Activated CD4-positive, alpha-beta T cell treated with anti-CD3 and anti-CD28 coated beads, Interleukin-2, amount 10 ng/mL, durations not matched to agents 7 days and 5 days (primary cell): ENCODE results near the gene EXOSC3. TPM values are rescaled to one million over a fixed set of nuclear protein-coding genes. Genes with fewer than 3 reads are reported as not detected.
"Not testable (repeated sequence)": the region's sequence is repeated elsewhere in the genome, so short reads cannot be mapped to it uniquely, and the experiment has no call there.

Experiments used
- CTCF ChIA-PET: fragments of 350-600 bp; sonication (Branson Sonifier 250); formaldehyde crosslinking; loops from one replicate; lab custom pipeline; 2021; ENCODE audit warnings: antibody characterized with exemption; lab: Charles Lee
- POLR2A ChIA-PET: fragments of 350-600 bp; sonication (Branson Sonifier 250); formaldehyde crosslinking; loops from one replicate; lab custom pipeline; 2021; ENCODE audit warnings: antibody characterized with exemption; lab: Charles Lee
- DNase-seq: peaks from one replicate; pipeline ENCODE4 v3.0.0-alpha.2; 2020
- H3K27ac Mint-ChIP-seq: one replicate; pipeline ENCODE4 v1.8.0; 2021; ENCODE audit warnings: mild to moderate bottlenecking, moderate library complexity, mixed read lengths
- H3K27me3 Mint-ChIP-seq: one replicate; pipeline ENCODE4 v1.8.0; 2021; ENCODE audit warnings: mixed read lengths
- H3K36me3 Mint-ChIP-seq: one replicate; pipeline ENCODE4 v1.8.0; 2021; ENCODE audit warnings: low read depth, mixed read lengths
- H3K4me1 Mint-ChIP-seq: one replicate; pipeline ENCODE4 v1.8.0; 2021; ENCODE audit warnings: mixed read lengths
- H3K4me3 Mint-ChIP-seq: one replicate; pipeline ENCODE4 v1.8.0; 2021; ENCODE audit warnings: mild to moderate bottlenecking, moderate library complexity, mixed read lengths
- H3K9me3 Mint-ChIP-seq: one replicate; pipeline ENCODE4 v1.8.0; 2021; ENCODE audit warnings: mixed read lengths
- total RNA-seq, 2 experiments: library from RNA; stranded (reverse); gene quantifications; one replicate each; pipeline ENCODE4 v1.2.3, GENCODE V29; 2021

EXOSC3 gene
- total RNA-seq, 2 experiments from 2014 or later = 77.5 to 84.0 TPM

- H3K4me1 Mint-ChIP-seq, H3K4me3 Mint-ChIP-seq, H3K9me3 Mint-ChIP-seq, CTCF ChIA-PET, H3K27me3 Mint-ChIP-seq, H3K27ac Mint-ChIP-seq, DNase-seq, POLR2A ChIA-PET: not testable (repeated sequence)
- H3K36me3 Mint-ChIP-seq = peaks cover 42% of the 10 kb centered on the region
Observed at GRCh38 chr9:37765263-37765662, 19.6 kb downstream of the EXOSC3 start.

- POLR2A ChIA-PET = no interaction called here
- no peak overlapping the region for H3K27ac Mint-ChIP-seq
- H3K27me3 Mint-ChIP-seq = no peaks in the 10 kb centered on the region
Observed at GRCh38 chr9:37761511-37761910, 23.4 kb downstream of the EXOSC3 start.

GRCh38 chr9:37760416-37761161, 24.3 kb downstream of the EXOSC3 start:
- H3K4me3 Mint-ChIP-seq = no peak overlapping the region
- ChIA-PET POLR2A (no interaction called here), CTCF (interaction anchor here (0.7 kb wide), 1 partner anchor 548 kb away, joined by 3 read pairs; no protein-coding TSS in a partner anchor)
- H3K27ac Mint-ChIP-seq = no peak overlapping the region
- peaks cover 5% of the 10 kb centered on the region for H3K4me1 Mint-ChIP-seq
- no peaks in the 10 kb centered on the region for H3K27me3 Mint-ChIP-seq
- no peaks in the 10 kb centered on the region for H3K9me3 Mint-ChIP-seq
- DNase-seq = no peak
- peaks cover 25% of the 10 kb centered on the region for H3K36me3 Mint-ChIP-seq

More at GRCh38 chr9:37761511-37761910, 23.4 kb downstream of the EXOSC3 start:
- Mint-ChIP-seq H3K4me3 (no peak overlapping the region), H3K4me1 (no peaks in the 10 kb centered on the region), H3K36me3 (peaks cover 32% of the 10 kb centered on the region), H3K9me3 (no peaks in the 10 kb centered on the region)
- CTCF ChIA-PET = no interaction called here
- DNase-seq = no peak

- POLR2A ChIA-PET = no interaction called here
- peaks cover 20% of the 10 kb centered on the region for H3K4me1 Mint-ChIP-seq
- H3K27ac Mint-ChIP-seq = no peak overlapping the region
- H3K9me3 Mint-ChIP-seq = no peaks in the 10 kb centered on the region
- H3K36me3 Mint-ChIP-seq = peaks cover 12% of the 10 kb centered on the region
- DNase-seq = no peak
- no peak overlapping the region for H3K4me3 Mint-ChIP-seq
- CTCF ChIA-PET = interaction anchor here (1.0 kb wide), 1 partner anchor 10 kb away, joined by 3 read pairs; no protein-coding TSS in a partner anchor
- H3K27me3 Mint-ChIP-seq = no peaks in the 10 kb centered on the region
Observed at GRCh38 chr9:37758747-37759146, 26.1 kb downstream of the EXOSC3 start.

GRCh38 chr9:37753489-37754190, 31.2 kb downstream of the EXOSC3 start, which contains the start of gene TRMT10B:
Gene TRMT10B (plus strand): TSS chr9:37753805. CDS start chr9:37761932, 8,127 bp downstream.
- Mint-ChIP-seq H3K4me1 (peaks cover 29% of the 10 kb centered on the region), H3K9me3 (no peaks in the 10 kb centered on the region), H3K36me3 (peaks cover 9% of the 10 kb centered on the region), H3K4me3 (peak within 1 kb of the TSS; percentile 96), H3K27me3 (no peaks in the 10 kb centered on the region), H3K27ac (peak within 1 kb of the TSS; percentile 94)
- DNase-seq = peak; percentile 77
- CTCF ChIA-PET = no interaction called here
- POLR2A ChIA-PET = no interaction called here

GRCh38 chr9:37752642-37753488, 32.0 kb downstream of the EXOSC3 start:
- peaks cover 9% of the 10 kb centered on the region for H3K36me3 Mint-ChIP-seq
- ChIA-PET CTCF (interaction anchor here (0.8 kb wide), 1 partner anchor 9 kb away, joined by 3 read pairs; no protein-coding TSS in a partner anchor), POLR2A (no interaction called here)
- peak overlapping the region; percentile 96 for H3K4me3 Mint-ChIP-seq
- peaks cover 29% of the 10 kb centered on the region for H3K4me1 Mint-ChIP-seq
- no peaks in the 10 kb centered on the region for H3K9me3 Mint-ChIP-seq
- peak overlapping the region; percentile 94 for H3K27ac Mint-ChIP-seq
- no peaks in the 10 kb centered on the region for H3K27me3 Mint-ChIP-seq
- DNase-seq = peak; percentile 20

GRCh38 chr9:37752112-37752511, 32.8 kb downstream of the EXOSC3 start:
- DNase-seq, H3K4me3 Mint-ChIP-seq, H3K9me3 Mint-ChIP-seq, H3K27ac Mint-ChIP-seq, H3K36me3 Mint-ChIP-seq, H3K27me3 Mint-ChIP-seq, POLR2A ChIA-PET: not testable (repeated sequence)
- peaks cover 29% of the 10 kb centered on the region for H3K4me1 Mint-ChIP-seq
- CTCF ChIA-PET = interaction anchor here (0.8 kb wide), 1 partner anchor 8 kb away, joined by 3 read pairs; no protein-coding TSS in a partner anchor

GRCh38 chr9:37751704-37752103, 33.2 kb downstream of the EXOSC3 start:
- H3K9me3 Mint-ChIP-seq, H3K4me3 Mint-ChIP-seq, H3K36me3 Mint-ChIP-seq, H3K27me3 Mint-ChIP-seq, CTCF ChIA-PET, POLR2A ChIA-PET, H3K27ac Mint-ChIP-seq, DNase-seq: not testable (repeated sequence)
- H3K4me1 Mint-ChIP-seq = peaks cover 29% of the 10 kb centered on the region

- ChIA-PET CTCF (no interaction called here), POLR2A (no interaction called here)
Observed at GRCh38 chr9:37751186-37751585, 33.7 kb downstream of the EXOSC3 start.

GRCh38 chr9:37749129-37749528, 35.7 kb downstream of the EXOSC3 start:
- Mint-ChIP-seq H3K36me3 (peaks cover 2% of the 10 kb centered on the region), H3K27me3 (no peaks in the 10 kb centered on the region), H3K4me3 (no peak overlapping the region), H3K27ac (no peak overlapping the region), H3K4me1 (peaks cover 12% of the 10 kb centered on the region), H3K9me3 (no peaks in the 10 kb centered on the region)
- DNase-seq = no peak
- ChIA-PET POLR2A (no interaction called here), CTCF (interaction anchor here (0.6 kb wide), 1 partner anchor 22 kb away, joined by 3 read pairs; no protein-coding TSS in a partner anchor)

More at GRCh38 chr9:37751186-37751585, 33.7 kb downstream of the EXOSC3 start:
- H3K36me3 Mint-ChIP-seq = peaks cover 4% of the 10 kb centered on the region
- no peak overlapping the region for H3K27ac Mint-ChIP-seq
- peaks cover 29% of the 10 kb centered on the region for H3K4me1 Mint-ChIP-seq
- H3K4me3 Mint-ChIP-seq = no peak overlapping the region
- H3K27me3 Mint-ChIP-seq = no peaks in the 10 kb centered on the region
- no peaks in the 10 kb centered on the region for H3K9me3 Mint-ChIP-seq
- DNase-seq = no peak

GRCh38 chr9:37747271-37747753, 37.6 kb downstream of the EXOSC3 start:
- Mint-ChIP-seq H3K4me3 (no peak overlapping the region), H3K36me3 (no peaks in the 10 kb centered on the region), H3K4me1 (no peaks in the 10 kb centered on the region), H3K27me3 (no peaks in the 10 kb centered on the region), H3K9me3 (no peaks in the 10 kb centered on the region), H3K27ac (no peak overlapping the region)
- ChIA-PET POLR2A (no interaction called here), CTCF (no interaction called here)
- peak; percentile 70 for DNase-seq
